Karpas-422 (cell line): ENCODE data around the gene MAEA. TPM values are rescaled to one million over a fixed set of nuclear protein-coding genes. Genes with fewer than 3 reads are reported as not detected.

Source experiments
- DNase-seq: peaks from one replicate; pipeline ENCODE4 v3.0.0-alpha.2; 2015
- H2AFZ ChIP-seq: fragments of 200-600 bp; sonication (generic); 2 replicates; pipeline ENCODE4 v1.6.1; 2014; ENCODE audit warnings: antibody characterized with exemption, low read length, mixed read lengths
- H3K27ac ChIP-seq: fragments of 200-600 bp; sonication (generic); 2 replicates; pipeline ENCODE4 v1.5.1; 2014; ENCODE audit warnings: mild to moderate bottlenecking, low read length, moderate library complexity
- H3K27me3 ChIP-seq: fragments of 200-600 bp; sonication (generic); 2 replicates; pipeline ENCODE4 v1.6.1; 2014; ENCODE audit warnings: low read length, mixed read lengths
- H3K36me3 ChIP-seq: fragments of 200-600 bp; sonication (generic); 2 replicates; pipeline ENCODE4 v1.6.1; 2014; ENCODE audit warnings: low read length, mixed read lengths; ENCODE audit not compliant: insufficient read depth
- H3K4me1 ChIP-seq: fragments of 200-600 bp; sonication (generic); 2 replicates; pipeline ENCODE4 v1.6.1; 2014; ENCODE audit warnings: mild to moderate bottlenecking, low read length, mixed read lengths
- H3K4me2 ChIP-seq: fragments of 200-600 bp; sonication (generic); 2 replicates; pipeline ENCODE4 v1.6.1; 2014; ENCODE audit warnings: low read length, low read depth, mild to moderate bottlenecking; ENCODE audit not compliant: poor library complexity, severe bottlenecking
- H3K4me3 ChIP-seq: fragments of 200-600 bp; sonication (generic); 2 replicates; pipeline ENCODE4 v1.5.1; 2014; ENCODE audit warnings: mild to moderate bottlenecking, antibody characterized with exemption, low read length, mixed read lengths
- H3K79me2 ChIP-seq: fragments of 200-600 bp; sonication (generic); 2 replicates; pipeline ENCODE4 v1.6.1; 2014; ENCODE audit warnings: mild to moderate bottlenecking, low read length, mixed read lengths
- H3K9ac ChIP-seq: fragments of 200-600 bp; sonication (generic); 2 replicates; pipeline ENCODE4 v1.6.0; 2014; ENCODE audit warnings: low read length
- H3K9me2 ChIP-seq: fragments of 200-600 bp; sonication (generic), shearing (Covaris generic); replicated peaks from 2 replicates; pipeline ENCODE4 v1.6.0; 2014; ENCODE audit warnings: mild to moderate bottlenecking, low read length, moderate library complexity; ENCODE audit not compliant: insufficient read depth
- H3K9me3 ChIP-seq: fragments of 300-700, 200-600 bp; sonication (generic); 2 replicates; pipeline ENCODE4 v1.6.1; 2014; ENCODE audit warnings: low read length, mixed read lengths
- H4K20me1 ChIP-seq: fragments of 200-600 bp; sonication (generic); 2 replicates; pipeline ENCODE4 v1.6.1; 2014; ENCODE audit warnings: mild to moderate bottlenecking, antibody characterized with exemption, low read length, low read depth; ENCODE audit not compliant: insufficient read depth
- total RNA-seq: library from RNA; depleted of rRNA; stranded (reverse); fragments of >200 nt; shearing (Covaris generic); gene quantifications from 2 replicates; pipeline ENCODE4 v1.2.3, GENCODE V29; 2014; ENCODE audit warnings: low replicate concordance

The MAEA gene
- total RNA-seq, 1 experiment from 2014 or later: 31.3 TPM

DNA sequence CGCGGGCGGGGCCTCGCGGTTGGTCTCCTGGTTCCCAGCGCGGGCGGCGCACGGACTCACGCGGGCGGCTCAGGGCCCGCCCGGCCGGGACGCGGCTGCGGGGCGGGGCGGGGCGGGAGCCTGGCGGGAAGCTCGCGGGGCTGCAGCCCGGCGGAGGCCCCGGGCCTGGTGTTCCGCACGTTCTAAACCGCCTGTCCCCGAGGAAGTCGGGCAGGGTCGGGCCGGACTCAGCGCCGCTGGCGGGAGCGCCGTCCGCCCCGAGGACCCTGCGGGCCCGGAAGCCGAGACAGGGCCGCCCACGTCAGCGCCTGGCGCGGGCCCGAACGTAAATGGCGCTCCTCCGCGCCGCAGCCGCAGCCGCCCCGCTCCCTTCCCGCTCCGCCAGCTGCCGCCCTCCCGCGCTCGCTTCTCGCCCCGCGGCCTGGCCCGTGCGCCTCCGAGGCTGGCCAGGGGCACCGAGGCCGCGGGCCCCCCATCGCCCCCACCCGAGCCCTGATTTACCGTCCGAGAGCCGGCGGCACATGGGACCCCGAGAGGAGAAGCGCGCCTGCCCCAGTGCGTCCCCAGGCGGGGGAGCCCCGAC is 40.5 kb upstream of the MAEA start:
- H2AFZ ChIP-seq: peak overlapping the region; percentile 72; the same call in 1 of the 2 replicates
- peak overlapping the region; percentile 81 for H3K4me2 ChIP-seq
- H3K9me3 ChIP-seq: no peaks in the 10 kb centered on the region
- H4K20me1 ChIP-seq: peaks cover 33% of the 10 kb centered on the region
- H3K36me3 ChIP-seq: no peaks in the 10 kb centered on the region; the same call in 1 of the 2 replicates
- H3K4me3 ChIP-seq: peak overlapping the region; percentile 71
- H3K79me2 ChIP-seq: peaks cover 38% of the 10 kb centered on the region
- peaks cover 24% of the 10 kb centered on the region for H3K4me1 ChIP-seq
- peak; percentile 95 for DNase-seq
- H3K9ac ChIP-seq: peak overlapping the region; percentile 91
- no peaks in the 10 kb centered on the region for H3K27me3 ChIP-seq
- peak overlapping the region; percentile 59 for H3K27ac ChIP-seq
- no peaks in the 10 kb centered on the region for H3K9me2 ChIP-seq

DNA sequence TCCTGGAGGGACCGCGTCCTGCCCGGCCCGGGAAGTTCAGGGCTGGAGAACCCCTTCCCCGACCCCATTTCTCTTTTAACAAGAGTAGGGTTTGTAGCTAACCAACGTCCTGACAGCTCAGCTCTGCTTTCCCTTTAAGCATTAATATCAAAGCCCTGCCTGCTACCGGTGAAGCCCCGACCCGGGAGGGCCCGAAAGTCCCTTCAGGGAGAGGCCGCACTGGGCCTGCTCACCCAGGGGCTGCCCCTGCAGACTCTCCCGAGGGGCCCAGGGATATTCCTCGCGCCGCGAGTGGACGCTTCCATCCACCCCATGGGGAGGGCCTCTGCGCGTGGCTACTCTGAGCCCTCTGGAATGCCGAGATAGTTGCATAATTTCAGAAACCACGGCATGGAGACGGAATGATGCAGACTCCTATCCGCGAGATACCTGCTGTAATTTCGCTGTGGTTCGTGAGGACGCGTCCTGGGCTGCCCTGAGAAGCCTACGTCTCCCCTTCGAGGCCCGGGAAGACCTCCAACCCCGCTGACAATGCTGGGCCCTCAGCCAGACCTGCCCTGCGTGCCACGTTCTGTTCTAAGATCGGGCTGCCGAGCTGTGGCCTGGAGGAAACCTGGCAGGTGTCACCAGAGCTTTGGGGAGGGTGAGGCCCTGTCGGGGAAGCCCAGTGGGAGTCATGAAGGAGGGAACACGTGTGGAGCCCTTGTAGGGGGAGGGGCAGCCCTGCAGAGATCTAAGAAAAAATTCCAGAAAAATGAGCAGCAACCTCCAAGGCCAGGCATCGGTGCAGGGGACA is 39.8 kb upstream of the MAEA start:
- peaks cover 31% of the 10 kb centered on the region for H3K79me2 ChIP-seq
- H4K20me1 ChIP-seq: peaks cover 26% of the 10 kb centered on the region
- peak overlapping the region; percentile 72; the same call in 1 of the 2 replicates for H2AFZ ChIP-seq
- H3K4me1 ChIP-seq: peaks cover 24% of the 10 kb centered on the region
- peak overlapping the region; percentile 81 for H3K4me2 ChIP-seq
- no peaks in the 10 kb centered on the region for H3K9me2 ChIP-seq
- H3K27me3 ChIP-seq: no peaks in the 10 kb centered on the region; the same call in 1 of the 2 replicates
- DNase-seq: peak; percentile 68
- peak overlapping the region; percentile 59 for H3K27ac ChIP-seq
- H3K36me3 ChIP-seq: no peaks in the 10 kb centered on the region; the same call in 1 of the 2 replicates
- H3K9me3 ChIP-seq: no peaks in the 10 kb centered on the region
- peak overlapping the region; percentile 71 for H3K4me3 ChIP-seq
- peak overlapping the region; percentile 91 for H3K9ac ChIP-seq

GRCh38 chr4:1250527-1250812 is 39.2 kb upstream of the MAEA start:
- no peaks in the 10 kb centered on the region; the same call in 1 of the 2 replicates for H3K27me3 ChIP-seq
- H3K4me1 ChIP-seq: peaks cover 24% of the 10 kb centered on the region
- H3K9ac ChIP-seq: peak overlapping the region; percentile 91; the same call in 1 of the 2 replicates
- H2AFZ ChIP-seq: no peak overlapping the region
- H3K79me2 ChIP-seq: peaks cover 25% of the 10 kb centered on the region
- peak overlapping the region; percentile 71; the same call in 1 of the 2 replicates for H3K4me3 ChIP-seq
- H3K9me2 ChIP-seq: no peaks in the 10 kb centered on the region
- no peaks in the 10 kb centered on the region for H3K9me3 ChIP-seq
- H4K20me1 ChIP-seq: peaks cover 20% of the 10 kb centered on the region
- no peak overlapping the region for H3K27ac ChIP-seq
- H3K4me2 ChIP-seq: peak overlapping the region; percentile 81
- no peak for DNase-seq
- H3K36me3 ChIP-seq: no peaks in the 10 kb centered on the region; the same call in 1 of the 2 replicates

DNA sequence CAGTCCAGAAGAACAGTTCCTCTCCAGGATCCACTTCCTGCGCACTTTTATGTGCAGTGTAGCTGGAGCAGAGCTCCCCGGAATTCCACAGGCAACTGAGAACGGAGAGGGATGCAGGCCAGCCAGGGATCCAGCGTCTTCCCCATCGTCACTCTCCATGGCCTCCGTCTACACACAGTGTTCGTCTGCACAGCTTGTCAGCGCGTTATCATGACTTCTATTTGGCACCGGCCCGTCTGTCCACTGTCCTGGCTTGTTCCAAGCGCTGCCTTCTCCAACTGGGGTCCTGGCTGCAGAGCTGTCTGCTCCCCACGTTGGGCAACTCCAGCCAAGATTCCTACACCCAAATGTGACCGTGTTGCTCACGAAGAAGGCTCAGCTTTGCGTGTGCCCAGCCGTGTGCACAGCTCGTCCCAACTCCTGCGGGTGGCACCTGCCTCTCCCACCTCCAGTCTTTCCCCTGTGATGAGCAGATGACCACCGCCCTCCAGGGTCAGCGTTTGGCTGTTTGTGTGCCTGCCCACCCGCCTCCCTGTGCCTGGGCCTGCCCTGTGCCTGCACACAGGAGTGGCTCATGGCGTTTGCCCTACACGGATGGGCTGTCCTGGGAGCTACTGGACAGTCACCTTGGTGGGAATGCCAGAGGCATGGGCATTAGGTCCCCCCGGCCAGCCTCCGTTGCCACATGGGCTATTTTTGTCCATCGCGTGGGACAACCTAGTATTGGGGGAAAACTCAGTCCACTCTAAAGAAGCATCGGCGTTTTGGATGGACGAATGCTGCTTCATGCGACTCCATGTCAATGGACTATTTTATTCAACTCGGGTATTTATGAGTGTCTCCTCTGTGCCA is 38.5 kb upstream of the MAEA start:
- Histone ChIP-seq H4K20me1 (peaks cover 14% of the 10 kb centered on the region), H3K9me3 (no peaks in the 10 kb centered on the region), H3K9ac (no peak overlapping the region), H3K4me3 (no peak overlapping the region), H3K36me3 (no peaks in the 10 kb centered on the region; the same call in 1 of the 2 replicates), H2AFZ (no peak overlapping the region), H3K27ac (no peak overlapping the region), H3K27me3 (no peaks in the 10 kb centered on the region; the same call in 1 of the 2 replicates), H3K9me2 (no peaks in the 10 kb centered on the region), H3K4me1 (peaks cover 22% of the 10 kb centered on the region), H3K4me2 (no peak overlapping the region), H3K79me2 (peaks cover 18% of the 10 kb centered on the region)
- DNase-seq: no peak

- Histone ChIP-seq H3K9me2 (no peaks in the 10 kb centered on the region), H2AFZ (no peak overlapping the region), H3K9me3 (no peaks in the 10 kb centered on the region), H3K4me1 (peaks cover 16% of the 10 kb centered on the region), H3K79me2 (peaks cover 13% of the 10 kb centered on the region), H4K20me1 (peaks cover 8% of the 10 kb centered on the region), H3K27ac (no peak overlapping the region), H3K9ac (no peak overlapping the region), H3K4me3 (no peak overlapping the region), H3K36me3 (no peaks in the 10 kb centered on the region; the same call in 1 of the 2 replicates), H3K27me3 (no peaks in the 10 kb centered on the region; the same call in 1 of the 2 replicates), H3K4me2 (no peak overlapping the region)
- no peak for DNase-seq
These were observed 38.0 kb upstream of the MAEA start for GRCh38 chr4:1251773-1252066.

GRCh38 chr4:1252928-1253492 is 36.7 kb upstream of the MAEA start:
- H2AFZ ChIP-seq: no peak overlapping the region
- H3K27me3 ChIP-seq: no peaks in the 10 kb centered on the region; the same call in 1 of the 2 replicates
- no peaks in the 10 kb centered on the region for H4K20me1 ChIP-seq
- no peaks in the 10 kb centered on the region for H3K9me3 ChIP-seq
- no peak overlapping the region for H3K4me2 ChIP-seq
- no peak overlapping the region for H3K4me3 ChIP-seq
- no peaks in the 10 kb centered on the region; the same call in 1 of the 2 replicates for H3K36me3 ChIP-seq
- no peaks in the 10 kb centered on the region for H3K9me2 ChIP-seq
- peaks cover 8% of the 10 kb centered on the region for H3K4me1 ChIP-seq
- DNase-seq: no peak
- H3K79me2 ChIP-seq: no peaks in the 10 kb centered on the region; the same call in 1 of the 2 replicates
- H3K27ac ChIP-seq: no peak overlapping the region
- H3K9ac ChIP-seq: no peak overlapping the region

DNA sequence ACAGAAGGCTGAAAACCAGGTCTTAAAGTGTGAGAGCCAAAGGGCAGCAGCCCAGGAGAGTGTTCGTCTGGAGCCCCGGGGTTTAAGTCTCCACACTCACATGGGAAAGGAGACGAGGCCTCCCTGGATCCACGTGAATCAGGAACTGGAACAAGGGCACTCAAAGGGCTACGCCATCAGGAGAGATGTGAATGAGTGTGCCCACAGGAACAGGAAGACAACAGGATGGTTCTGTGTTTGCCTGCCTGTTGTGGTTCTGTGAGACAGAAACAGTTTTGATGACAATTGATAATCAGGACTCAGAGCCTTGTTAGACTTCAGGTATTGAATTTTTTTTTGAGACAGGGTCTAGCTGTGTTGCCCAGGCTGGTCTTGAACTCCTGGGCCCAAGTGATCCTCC is 35.9 kb upstream of the MAEA start:
- H3K27me3 ChIP-seq: no peaks in the 10 kb centered on the region; the same call in 1 of the 2 replicates
- H3K9me2 ChIP-seq: no peaks in the 10 kb centered on the region
- no peaks in the 10 kb centered on the region for H3K9me3 ChIP-seq
- H3K4me2 ChIP-seq: no peak overlapping the region
- H3K9ac ChIP-seq: no peak overlapping the region
- H3K79me2 ChIP-seq: no peaks in the 10 kb centered on the region; the same call in 1 of the 2 replicates
- H2AFZ ChIP-seq: no peak overlapping the region
- H3K4me3 ChIP-seq: no peak overlapping the region
- no peak for DNase-seq
- H3K36me3 ChIP-seq: no peaks in the 10 kb centered on the region; the same call in 1 of the 2 replicates
- no peaks in the 10 kb centered on the region for H4K20me1 ChIP-seq
- peaks cover 8% of the 10 kb centered on the region for H3K4me1 ChIP-seq
- no peak overlapping the region for H3K27ac ChIP-seq
